Activated naive CD4-positive, alpha-beta T cell treated with anti-CD3 and anti-CD28 coated beads, Interleukin-2, amount 50 U/mL, for 72 hours (primary cell): Measurements from ENCODE around the gene LIPT2. TPM values are rescaled to one million over a fixed set of nuclear protein-coding genes. Genes with fewer than 3 reads are reported as not detected.

Experiments used
- ATAC-seq, 2 donors: fragments of 150-1000 bp; cut with Tn5 transposase; 2 replicates each; pipeline ENCODE4 v1.10.0; 2021; ENCODE audit warnings: mild to moderate bottlenecking in 2 of 2, moderate library complexity in 2 of 2
- DNase-seq, 2 donors: peaks; one replicate each; pipeline ENCODE4 v3.0.0; 2021 to 2022; ENCODE audit warnings: low spot score in 2 of 2
- H3K27ac Mint-ChIP-seq, 2 donors: one replicate each; pipeline ENCODE4 v1.8.0; 2022; ENCODE audit warnings: mild to moderate bottlenecking in 2 of 2, mixed read lengths in 2 of 2
- H3K36me3 Mint-ChIP-seq, 2 donors: one replicate each; pipeline ENCODE4 v1.8.0; 2022; ENCODE audit warnings: mixed read lengths in 2 of 2
- H3K9me3 Mint-ChIP-seq, 2 donors: one replicate each; pipeline ENCODE4 v1.8.0; 2022; ENCODE audit warnings: mixed read lengths in 2 of 2
- total RNA-seq, 2 donors: library from RNA; stranded (reverse); gene quantifications; one replicate each; pipeline ENCODE4 v1.2.3, GENCODE V29; 2022

Gene LIPT2
- total RNA-seq, 2 donors from 2014 or later, result 2.6 to 4.7 TPM

GRCh38 chr11:74474316-74474715, 19.2 kb downstream of the LIPT2 start:
- no peak overlapping the region for H3K27ac Mint-ChIP-seq

GRCh38 chr11:74473382-74474173, 19.9 kb downstream of the LIPT2 start:
- no peak for ATAC-seq
- no peak for DNase-seq
- H3K27ac Mint-ChIP-seq, result no peak overlapping the region
- no peaks in the 10 kb centered on the region for H3K36me3 Mint-ChIP-seq
- H3K9me3 Mint-ChIP-seq, result no peaks in the 10 kb centered on the region

More at GRCh38 chr11:74474316-74474715, 19.2 kb downstream of the LIPT2 start:
- Mint-ChIP-seq H3K36me3 (no peaks in the 10 kb centered on the region), H3K9me3 (no peaks in the 10 kb centered on the region)
- no peak for DNase-seq
- no peak for ATAC-seq

GRCh38 chr11:74471668-74472429, 21.7 kb downstream of the LIPT2 start:
- DNase-seq (no peak), ATAC-seq (peak; percentile 31 to 69)
- Mint-ChIP-seq H3K9me3 (no peaks in the 10 kb centered on the region), H3K27ac (peak overlapping the region; percentile 31 to 47), H3K36me3 (no peaks in the 10 kb centered on the region)

GRCh38 chr11:74471037-74471436, 22.5 kb downstream of the LIPT2 start:
- H3K36me3 Mint-ChIP-seq, result no peaks in the 10 kb centered on the region
- peak overlapping the region; percentile 37 to 47 for H3K27ac Mint-ChIP-seq
- ATAC-seq (no peak), DNase-seq (no peak)
- no peaks in the 10 kb centered on the region for H3K9me3 Mint-ChIP-seq

GRCh38 chr11:74470526-74470925, 23.0 kb downstream of the LIPT2 start:
- no peak for DNase-seq
- H3K36me3 Mint-ChIP-seq, result no peaks in the 10 kb centered on the region
- no peak overlapping the region for H3K27ac Mint-ChIP-seq
- H3K9me3 Mint-ChIP-seq, result no peaks in the 10 kb centered on the region
- ATAC-seq, result no peak

- no peak for ATAC-seq
- Mint-ChIP-seq H3K27ac (no peak overlapping the region), H3K36me3 (no peaks in the 10 kb centered on the region)
Measured at GRCh38 chr11:74468936-74469335, 24.6 kb downstream of the LIPT2 start.

GRCh38 chr11:74468521-74468920, 25.0 kb downstream of the LIPT2 start:
- no peak overlapping the region for H3K27ac Mint-ChIP-seq
- ATAC-seq, result no peak
- no peaks in the 10 kb centered on the region for H3K9me3 Mint-ChIP-seq

More at GRCh38 chr11:74468936-74469335, 24.6 kb downstream of the LIPT2 start:
- no peaks in the 10 kb centered on the region for H3K9me3 Mint-ChIP-seq
- DNase-seq, result no peak

GRCh38 chr11:74468058-74468457, 25.5 kb downstream of the LIPT2 start:
- ATAC-seq, result no peak
- no peaks in the 10 kb centered on the region for H3K9me3 Mint-ChIP-seq
- no peak for DNase-seq
- no peaks in the 10 kb centered on the region for H3K36me3 Mint-ChIP-seq
- H3K27ac Mint-ChIP-seq, result no peak overlapping the region

More at GRCh38 chr11:74468521-74468920, 25.0 kb downstream of the LIPT2 start:
- H3K36me3 Mint-ChIP-seq, result no peaks in the 10 kb centered on the region
- DNase-seq, result no peak

- Mint-ChIP-seq H3K9me3 (no peaks in the 10 kb centered on the region), H3K36me3 (no peaks in the 10 kb centered on the region), H3K27ac (no peak within 1 kb of the TSS)
- no peak for DNase-seq
- no peak for ATAC-seq
Measured at GRCh38 chr11:74466916-74467885, 26.3 kb downstream of the LIPT2 start, which contains the start of gene KCNE3. Gene KCNE3 (minus strand): TSS chr11:74467549. CDS start chr11:74457563, 9,986 bp downstream.

- ATAC-seq (no peak), DNase-seq (no peak)
- Mint-ChIP-seq H3K27ac (no peak overlapping the region), H3K36me3 (no peaks in the 10 kb centered on the region), H3K9me3 (no peaks in the 10 kb centered on the region)
Measured at GRCh38 chr11:74465291-74465708, 28.2 kb downstream of the LIPT2 start.

GRCh38 chr11:74464746-74465145, 28.8 kb downstream of the LIPT2 start:
- DNase-seq, result no peak
- H3K9me3 Mint-ChIP-seq, result no peaks in the 10 kb centered on the region
- H3K27ac Mint-ChIP-seq, result no peak overlapping the region
- no peaks in the 10 kb centered on the region for H3K36me3 Mint-ChIP-seq
- no peak for ATAC-seq

- no peak for DNase-seq
- Mint-ChIP-seq H3K9me3 (no peaks in the 10 kb centered on the region), H3K27ac (no peak overlapping the region), H3K36me3 (no peaks in the 10 kb centered on the region)
- ATAC-seq, result no peak
Measured at GRCh38 chr11:74463216-74463615, 30.3 kb downstream of the LIPT2 start.

- H3K36me3 Mint-ChIP-seq, result no peaks in the 10 kb centered on the region
- DNase-seq (no peak), ATAC-seq (no peak)
- no peak overlapping the region for H3K27ac Mint-ChIP-seq
- H3K9me3 Mint-ChIP-seq, result no peaks in the 10 kb centered on the region
Measured at GRCh38 chr11:74462631-74463030, 30.9 kb downstream of the LIPT2 start.

- DNase-seq (no peak), ATAC-seq (no peak)
- H3K27ac Mint-ChIP-seq, result no peak overlapping the region
- no peaks in the 10 kb centered on the region for H3K9me3 Mint-ChIP-seq
- H3K36me3 Mint-ChIP-seq, result no peaks in the 10 kb centered on the region
Measured at GRCh38 chr11:74462009-74462408, 31.5 kb downstream of the LIPT2 start.

- H3K9me3 Mint-ChIP-seq, result no peaks in the 10 kb centered on the region
- no peak overlapping the region for H3K27ac Mint-ChIP-seq
- no peaks in the 10 kb centered on the region for H3K36me3 Mint-ChIP-seq
Measured at GRCh38 chr11:74460481-74461154, 32.9 kb downstream of the LIPT2 start.

GRCh38 chr11:74460065-74460464, 33.5 kb downstream of the LIPT2 start:
- no peaks in the 10 kb centered on the region for H3K9me3 Mint-ChIP-seq
- H3K36me3 Mint-ChIP-seq, result no peaks in the 10 kb centered on the region
- no peak for DNase-seq
- no peak overlapping the region for H3K27ac Mint-ChIP-seq
- no peak for ATAC-seq

More at GRCh38 chr11:74460481-74461154, 32.9 kb downstream of the LIPT2 start:
- DNase-seq (no peak), ATAC-seq (no peak)
